GM03348 (cell line): ENCODE results near the gene CIDEA.

ENCODE experiments used
- DNase-seq: peaks from one replicate; pipeline ENCODE4 v3.0.0; 2012; ENCODE audit warnings: low spot score

CIDEA gene

GRCh38 chr18:12301263-12302005 lies 47.3 kb downstream of the CIDEA start:
- no peak for DNase-seq

- DNase-seq: no peak
These were observed 48.4 kb downstream of the CIDEA start for GRCh38 chr18:12302391-12303147.

DNA sequence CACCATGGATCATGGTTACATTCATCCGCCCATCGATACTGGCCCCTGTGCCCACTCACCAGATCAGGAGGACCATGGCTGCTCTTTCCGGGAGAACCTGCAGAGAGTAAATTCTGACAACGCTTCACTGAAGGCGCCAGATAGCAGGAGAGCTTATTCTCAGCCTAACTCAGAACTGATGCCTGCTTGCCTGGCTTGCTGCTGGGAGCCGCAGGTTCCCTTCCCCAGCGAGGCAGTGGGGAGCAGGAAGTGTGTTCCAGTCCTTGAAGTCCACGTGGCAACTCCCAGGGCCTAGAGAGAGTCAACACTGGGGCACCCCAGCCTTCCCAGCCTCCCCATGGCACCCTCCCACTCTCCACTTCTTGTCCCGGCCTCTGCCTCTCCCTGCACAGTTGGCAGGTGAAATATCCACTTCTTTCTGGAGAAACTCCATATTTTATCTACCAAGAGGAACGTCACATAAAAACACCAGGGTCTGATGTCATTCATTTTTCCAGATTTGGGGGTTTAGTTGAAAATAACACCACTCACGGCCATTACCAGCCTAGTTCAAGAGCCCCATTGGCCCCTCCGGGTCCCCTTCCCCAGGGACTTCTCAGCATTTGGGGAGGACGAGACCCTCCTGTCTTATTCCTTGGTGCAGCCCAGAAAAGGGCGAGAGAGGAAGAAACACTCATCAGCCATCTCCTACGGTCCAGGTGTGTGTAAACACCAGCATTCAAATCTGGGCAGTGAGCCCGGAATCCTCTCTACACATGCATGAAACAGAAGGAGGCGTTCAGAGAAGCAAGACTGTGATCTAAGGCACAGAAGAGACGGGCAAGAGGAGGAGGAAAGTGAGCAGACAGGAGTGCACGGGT lies 50.4 kb downstream of the CIDEA start:
- no peak for DNase-seq

- no peak for DNase-seq
These were observed 51.0 kb downstream of the CIDEA start for GRCh38 chr18:12305211-12305610.

DNA sequence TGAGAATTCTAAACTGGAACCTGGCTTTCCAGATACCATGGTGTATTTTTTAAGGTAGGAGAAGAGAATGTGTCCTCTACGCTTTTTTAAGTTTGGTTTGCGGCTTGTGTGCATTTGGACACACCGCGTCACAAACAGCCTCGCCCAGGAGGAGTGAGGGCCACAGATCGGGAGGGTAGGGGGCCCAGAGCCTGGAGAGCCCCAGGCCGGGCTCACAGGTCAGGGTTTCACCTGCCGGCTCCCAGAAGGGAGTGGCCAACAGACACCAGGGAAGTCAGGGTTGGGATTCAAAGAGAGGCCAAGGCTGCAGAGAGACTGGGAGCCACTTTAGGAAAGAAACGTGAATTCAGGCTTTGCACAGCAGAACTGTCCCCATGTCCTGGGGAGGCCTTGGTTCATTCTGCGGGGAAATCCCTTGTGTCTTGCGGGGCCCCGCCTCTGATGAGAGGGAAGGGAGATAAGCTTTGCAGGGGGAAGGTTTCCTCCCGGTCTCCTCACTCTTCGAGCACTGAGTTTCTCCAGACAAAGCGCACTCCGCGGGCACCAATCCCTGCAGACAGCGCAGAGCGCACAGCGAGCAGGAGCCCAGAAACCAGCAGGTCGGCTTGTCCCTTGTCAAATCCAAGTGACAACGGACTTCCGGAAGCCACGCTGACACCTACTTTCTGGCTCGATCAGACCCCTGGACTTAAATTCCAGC lies 51.9 kb downstream of the CIDEA start:
- no peak for DNase-seq

GRCh38 chr18:12306752-12307700 lies 52.9 kb downstream of the CIDEA start:
- peak; percentile 81 for DNase-seq

GRCh38 chr18:12307701-12308385 lies 53.7 kb downstream of the CIDEA start, which contains the start of gene TUBB6:
Gene TUBB6 (plus strand): TSS chr18:12308241. CDS start chr18:12308293, 52 bp downstream.
- DNase-seq: peak; percentile 97

DNA sequence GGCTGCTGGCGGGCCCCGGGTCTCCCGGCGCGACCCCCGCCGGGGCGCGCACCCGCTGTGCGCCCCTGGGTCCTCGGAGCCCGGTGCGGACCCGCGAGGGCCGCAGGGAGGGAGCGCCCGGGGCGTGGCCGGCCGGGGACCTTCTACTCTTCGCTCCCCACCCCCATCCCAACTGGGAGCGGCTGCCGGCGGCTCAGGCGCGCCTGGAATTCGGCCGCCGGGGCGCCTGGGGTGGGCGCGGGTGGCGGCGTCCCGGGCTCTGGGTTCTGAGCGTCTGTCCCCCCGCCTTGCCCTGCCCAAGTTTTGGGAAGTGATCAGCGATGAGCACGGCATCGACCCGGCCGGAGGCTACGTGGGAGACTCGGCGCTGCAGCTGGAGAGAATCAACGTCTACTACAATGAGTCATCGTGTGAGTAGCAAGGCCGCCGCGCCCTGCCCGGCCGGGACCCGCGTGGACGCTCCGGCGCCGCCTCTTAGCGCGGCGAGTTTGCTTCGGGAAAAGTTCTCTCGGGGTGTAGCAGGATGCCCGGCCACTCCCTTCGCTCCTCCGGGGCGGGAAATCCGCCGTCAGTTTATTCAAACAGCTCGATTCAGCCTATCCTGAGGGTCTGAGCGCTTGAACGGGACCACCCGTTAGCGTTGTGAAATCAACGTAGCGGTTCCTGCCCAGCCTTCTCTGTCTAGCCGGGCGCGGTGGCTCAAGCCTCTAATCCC lies 54.4 kb downstream of the CIDEA start:
- DNase-seq: peak; percentile 91

GRCh38 chr18:12309683-12310198 lies 55.6 kb downstream of the CIDEA start:
- peak; percentile 19 for DNase-seq

- no peak for DNase-seq
These were observed 56.6 kb downstream of the CIDEA start for GRCh38 chr18:12310762-12311161.

- no peak for DNase-seq
These were observed 58.8 kb downstream of the CIDEA start for GRCh38 chr18:12312976-12313375.

GRCh38 chr18:12313530-12314245 lies 59.5 kb downstream of the CIDEA start:
- no peak for DNase-seq

DNA sequence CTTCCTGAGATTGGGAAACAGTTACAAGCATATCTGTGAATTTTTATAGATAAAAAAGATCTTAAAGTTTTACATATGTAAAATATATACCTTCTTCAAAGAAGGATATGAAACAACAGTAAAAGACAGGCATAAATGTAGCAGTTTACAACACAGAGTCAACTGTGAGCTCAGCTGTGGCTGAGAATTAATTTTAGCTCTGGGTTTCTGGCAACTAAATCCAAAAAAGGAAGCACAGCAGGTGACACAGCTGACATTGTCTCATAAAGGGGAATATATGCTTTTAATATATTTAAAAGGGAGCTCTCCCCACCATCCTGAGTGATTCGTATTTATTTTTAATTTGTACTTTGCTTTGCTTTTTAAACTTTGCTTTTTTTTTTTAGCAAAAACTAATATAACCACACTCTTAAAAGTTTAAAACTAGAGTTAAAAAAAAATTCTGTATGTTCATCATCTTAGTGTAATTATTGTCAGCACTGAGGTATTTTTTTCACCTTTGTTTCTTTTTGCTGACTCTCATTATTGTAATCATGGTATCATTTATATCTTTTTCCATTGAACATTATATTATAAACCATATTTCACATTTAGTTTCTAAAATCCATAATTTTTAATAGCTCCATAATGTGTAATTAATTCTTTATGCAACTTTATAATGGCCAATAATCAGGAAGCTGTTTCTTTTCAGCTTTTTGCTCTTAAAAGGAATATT lies 60.6 kb downstream of the CIDEA start:
- DNase-seq: no peak

GRCh38 chr18:12315490-12315889 lies 61.3 kb downstream of the CIDEA start:
- no peak for DNase-seq

GRCh38 chr18:12315911-12316310 lies 61.8 kb downstream of the CIDEA start:
- DNase-seq: no peak

DNA sequence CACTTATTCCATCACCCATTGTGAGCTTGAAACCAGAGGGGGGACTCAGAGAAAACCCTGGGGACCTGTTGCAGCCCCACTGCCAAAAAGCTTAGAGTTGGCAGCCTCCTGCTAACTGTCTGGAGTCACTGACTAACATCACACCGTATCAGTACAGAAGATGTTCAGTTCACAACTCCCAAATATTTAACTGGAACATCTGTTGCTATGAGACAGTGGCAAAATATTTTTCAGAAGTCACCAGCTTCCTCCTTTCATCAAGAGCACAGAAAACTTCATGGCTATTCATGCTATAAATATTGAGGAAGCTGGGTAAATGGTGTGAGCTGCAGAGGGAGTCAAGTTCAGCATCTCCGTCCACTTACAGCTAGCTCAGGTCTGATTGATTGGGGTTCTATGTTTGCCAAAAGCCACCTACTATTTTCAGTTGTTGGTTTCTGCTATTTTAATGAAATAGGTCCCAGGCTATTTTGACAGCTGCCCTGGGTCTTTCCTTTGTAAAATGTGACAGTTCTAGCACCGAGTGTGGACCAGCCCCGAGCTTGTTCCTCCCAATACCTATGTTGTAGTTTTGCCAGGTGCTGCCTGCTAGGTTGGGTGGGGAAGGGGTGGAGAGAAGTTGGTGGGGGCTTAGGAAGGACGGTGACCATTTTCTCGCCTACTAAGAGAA lies 63.6 kb downstream of the CIDEA start:
- peak; percentile 55 for DNase-seq

- no peak for DNase-seq
These were observed 64.2 kb downstream of the CIDEA start for GRCh38 chr18:12318334-12318697.
